Activated T-helper 2 cell treated with anti-CD3 and anti-CD28 coated beads, Interferon-gamma antibody, Interleukin-2, Interleukin-4, amounts not matched to agents 10 μg/mL and 5 μg/mL and 100 μg/mL, durations not matched to agents 14 hours and 24 hours and 36 hours (primary cell): ENCODE measurements around the gene UFD1. TPM values are rescaled to one million over a fixed set of nuclear protein-coding genes. Genes with fewer than 3 reads are reported as not detected.
"Not testable (repeated sequence)": the region's sequence is repeated elsewhere in the genome, so short reads cannot be mapped to it uniquely, and the experiment has no call there.

Experiments used
- DNase-seq: peaks from one replicate; pipeline ENCODE4 v3.0.0; 2021; ENCODE audit warnings: low spot score
- H3K27ac Mint-ChIP-seq: one replicate; pipeline ENCODE4 v1.8.0; 2021; ENCODE audit warnings: mixed read lengths
- H3K27me3 Mint-ChIP-seq: one replicate; pipeline ENCODE4 v1.8.0; 2021; ENCODE audit warnings: low read depth, mixed read lengths
- H3K36me3 Mint-ChIP-seq: one replicate; pipeline ENCODE4 v1.8.0; 2021; ENCODE audit warnings: low read depth, mixed read lengths
- H3K4me1 Mint-ChIP-seq: one replicate; pipeline ENCODE4 v1.8.0; 2021; ENCODE audit warnings: low read depth, mixed read lengths
- H3K4me3 Mint-ChIP-seq: one replicate; pipeline ENCODE4 v1.8.0; 2021; ENCODE audit warnings: low read depth, mild to moderate bottlenecking, moderate library complexity, mixed read lengths
- H3K9me3 Mint-ChIP-seq: one replicate; pipeline ENCODE4 v1.8.0; 2021; ENCODE audit warnings: mixed read lengths
- intact Hi-C: fragments of 100-400 bp; cut with micrococcal nuclease; formaldehyde crosslinking; loops from one replicate; pipeline ENCODE4 v1.15.1; 2023
- total RNA-seq: library from RNA; stranded (reverse); gene quantifications from 2 replicates; pipeline ENCODE4 v1.2.3, GENCODE V29; 2022

UFD1 gene
- total RNA-seq, 1 donor from 2014 or later: 103 TPM

DNA sequence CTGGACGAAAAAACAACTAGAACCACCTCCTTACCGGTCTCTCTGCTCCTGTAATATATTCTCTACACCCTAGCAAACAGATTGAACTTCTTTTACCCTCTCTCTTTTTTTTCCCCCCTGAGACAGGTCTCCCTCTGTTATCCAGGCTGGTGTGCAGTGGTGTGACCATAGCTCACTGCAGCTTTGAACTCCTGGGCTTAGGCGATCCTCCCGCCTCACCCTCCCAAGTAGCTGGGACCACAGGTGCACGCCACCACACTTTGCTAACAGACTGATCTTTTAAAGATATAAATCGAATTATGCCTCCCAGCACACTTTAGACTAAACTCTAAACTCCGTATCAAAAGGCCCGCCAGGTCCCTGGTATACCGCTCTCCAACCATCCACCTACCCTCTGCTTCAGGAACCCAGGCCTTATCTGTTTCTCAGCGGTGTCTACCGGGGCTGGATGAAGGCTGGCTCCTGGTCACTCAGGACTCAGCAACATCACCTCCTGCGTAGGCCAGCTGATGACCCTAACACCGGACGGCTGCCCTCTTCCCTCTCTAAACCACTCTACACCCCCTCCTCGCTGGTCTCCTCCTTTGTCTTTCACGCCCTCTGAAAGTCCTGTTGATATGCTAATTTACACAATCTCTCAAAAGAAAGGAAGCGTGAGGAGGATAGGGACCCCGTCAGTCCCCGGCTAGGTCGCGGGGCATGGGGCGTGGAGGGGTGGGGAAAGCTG is 32.2 kb downstream of the UFD1 start:
- Mint-ChIP-seq H3K4me1 (peaks cover 33% of the 10 kb centered on the region), H3K36me3 (peaks cover 66% of the 10 kb centered on the region), H3K27ac (peak overlapping the region; percentile 85), H3K9me3 (no peaks in the 10 kb centered on the region), H3K4me3 (peak overlapping the region; percentile 99), H3K27me3 (no peaks in the 10 kb centered on the region)
- DNase-seq: no peak
- intact Hi-C loops: loop anchor here (1.0 to 2.0 kb wide), 2 partner anchors 14 to 33 kb away; partner anchors contain the start of genes CDC45, MRPL40 and UFD1

DNA sequence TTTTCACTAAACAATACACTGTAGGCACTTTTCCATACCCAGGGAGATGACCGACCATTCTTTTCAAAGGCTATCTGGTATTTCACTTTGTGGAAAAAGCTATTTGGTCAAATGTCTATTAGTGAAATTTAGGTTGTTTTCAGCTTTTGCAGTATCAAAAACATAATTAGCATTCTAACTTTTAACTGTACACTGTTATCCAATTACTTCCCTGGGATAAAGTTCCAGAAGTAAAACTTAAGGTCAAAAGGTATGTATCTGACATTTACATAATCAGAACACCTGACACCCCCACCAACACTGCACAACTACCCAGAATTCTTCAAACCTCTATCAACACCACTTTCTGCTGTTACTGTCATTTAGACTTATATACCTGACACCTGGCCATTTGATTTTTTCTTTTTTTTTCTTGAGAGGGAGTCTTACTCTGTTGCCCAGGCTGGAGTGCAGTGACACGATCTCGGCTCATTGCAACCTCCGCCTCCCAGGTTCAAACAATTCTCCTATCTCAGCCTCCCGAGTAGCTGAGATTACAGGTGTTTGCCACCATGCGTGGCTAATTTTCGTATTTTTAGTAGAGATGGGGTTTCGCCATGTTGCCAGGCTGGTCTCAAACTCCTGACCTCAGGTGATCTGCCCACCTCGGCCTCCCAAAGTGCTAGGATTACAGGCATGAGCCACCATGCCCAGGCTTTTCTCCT is 33.6 kb downstream of the UFD1 start:
- Mint-ChIP-seq H3K36me3 (peaks cover 65% of the 10 kb centered on the region), H3K27ac (peak overlapping the region; percentile 55), H3K4me3 (peak overlapping the region; percentile 38), H3K4me1 (peaks cover 33% of the 10 kb centered on the region)
- intact Hi-C loops, H3K27me3 Mint-ChIP-seq, H3K9me3 Mint-ChIP-seq, DNase-seq: not testable (repeated sequence)

DNA sequence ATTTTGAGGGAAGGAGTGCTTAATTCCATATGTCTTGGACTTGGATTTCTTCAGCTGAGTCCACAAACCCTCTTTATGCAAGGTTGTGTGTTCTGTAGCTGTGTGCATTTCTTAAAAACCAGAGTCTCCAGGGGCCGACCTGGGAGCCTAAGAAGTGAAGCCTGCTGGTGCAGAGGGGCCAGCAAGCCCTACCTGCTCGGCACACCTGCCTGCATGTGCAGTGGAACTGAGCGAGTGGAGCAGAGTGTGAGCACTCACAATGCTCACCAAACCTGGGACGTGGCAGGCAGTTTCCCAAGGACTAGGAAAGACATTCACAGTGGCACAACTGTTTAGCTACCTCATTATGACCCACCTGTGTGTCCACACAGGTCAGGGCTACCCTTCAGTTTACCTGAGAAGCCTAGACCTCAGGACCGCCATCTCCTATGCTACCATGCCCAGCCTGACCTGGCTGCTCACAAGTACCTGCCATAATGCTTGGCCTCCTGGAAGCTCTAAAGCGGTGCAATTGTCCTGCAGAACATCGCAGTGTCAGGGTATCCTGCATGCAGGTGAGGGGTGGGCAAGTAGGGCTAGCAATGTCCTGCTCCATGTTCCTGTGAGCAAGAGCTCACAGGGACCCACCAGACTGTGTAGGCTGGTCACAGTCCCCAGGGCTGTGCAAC is 35.3 kb downstream of the UFD1 start:
- no peak for DNase-seq
- Mint-ChIP-seq H3K27me3 (no peaks in the 10 kb centered on the region), H3K9me3 (no peaks in the 10 kb centered on the region), H3K4me3 (no peak overlapping the region), H3K4me1 (peaks cover 23% of the 10 kb centered on the region), H3K36me3 (peaks cover 55% of the 10 kb centered on the region), H3K27ac (no peak overlapping the region)
- intact Hi-C loops: no loop called here

DNA sequence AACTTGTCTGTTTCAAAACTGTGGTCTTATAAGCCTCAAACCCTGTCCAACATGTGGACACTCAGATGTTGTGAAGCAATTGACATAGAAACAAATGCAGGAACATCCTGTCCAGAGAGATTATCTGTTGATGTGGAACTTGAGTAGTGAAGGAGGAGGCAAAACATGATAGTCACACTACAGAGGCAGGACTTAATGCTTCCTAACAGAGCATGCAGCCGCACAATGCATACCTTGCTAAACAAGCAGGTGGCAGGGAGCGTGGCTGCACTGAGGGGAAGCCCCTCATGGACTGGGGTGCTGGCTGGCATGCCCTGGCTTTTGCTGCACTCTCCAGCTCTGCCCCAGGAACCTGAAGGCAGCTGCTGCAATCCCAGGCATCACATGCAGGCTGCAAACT is 36.8 kb downstream of the UFD1 start:
- intact Hi-C loops: no loop called here
- DNase-seq: no peak
- Mint-ChIP-seq H3K36me3 (peaks cover 58% of the 10 kb centered on the region), H3K4me1 (peaks cover 23% of the 10 kb centered on the region), H3K9me3 (no peaks in the 10 kb centered on the region), H3K27ac (no peak overlapping the region), H3K4me3 (no peak overlapping the region), H3K27me3 (no peaks in the 10 kb centered on the region)

DNA sequence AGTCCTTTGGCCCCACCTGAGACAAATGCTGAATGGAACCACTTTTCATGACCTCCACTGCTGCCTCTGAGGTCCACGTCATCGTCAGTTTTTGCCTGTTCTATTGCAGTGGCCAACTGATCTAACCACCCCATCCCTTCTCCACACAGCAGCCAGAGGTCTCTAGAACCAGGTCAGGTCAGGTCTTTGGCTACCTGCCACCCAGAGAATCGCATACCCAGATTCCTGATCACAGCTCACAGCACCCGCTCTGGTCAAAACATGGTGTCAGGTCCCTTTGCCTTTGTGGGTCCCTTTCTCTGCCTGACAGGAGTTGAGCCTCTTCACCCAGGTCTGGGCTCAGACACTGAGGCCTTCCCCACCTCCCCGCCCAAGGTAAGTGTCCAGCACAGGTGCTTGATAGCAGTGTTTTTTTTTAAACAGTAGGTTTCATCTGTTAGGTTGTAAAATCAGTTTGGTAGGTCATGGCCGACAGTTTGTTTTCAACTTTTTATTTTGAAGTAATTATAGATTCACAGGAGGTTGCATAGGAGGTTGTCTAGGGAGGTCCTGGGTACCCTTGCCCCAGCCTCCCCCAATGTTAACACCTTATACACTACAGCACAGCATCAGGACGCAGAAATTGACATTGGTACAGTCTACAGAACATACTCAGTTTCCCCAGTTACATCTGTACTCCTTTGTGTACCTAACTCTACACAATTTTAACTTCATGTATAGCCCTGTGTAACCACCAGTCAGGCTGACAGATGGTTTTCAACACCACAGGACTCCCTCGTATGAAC is 38.4 kb downstream of the UFD1 start:
- Mint-ChIP-seq H3K27me3 (no peaks in the 10 kb centered on the region), H3K4me3 (no peak overlapping the region), H3K4me1 (peaks cover 13% of the 10 kb centered on the region), H3K9me3 (no peaks in the 10 kb centered on the region), H3K36me3 (peaks cover 54% of the 10 kb centered on the region), H3K27ac (peak overlapping the region; percentile 38)
- no peak for DNase-seq
- intact Hi-C loops: no loop called here

DNA sequence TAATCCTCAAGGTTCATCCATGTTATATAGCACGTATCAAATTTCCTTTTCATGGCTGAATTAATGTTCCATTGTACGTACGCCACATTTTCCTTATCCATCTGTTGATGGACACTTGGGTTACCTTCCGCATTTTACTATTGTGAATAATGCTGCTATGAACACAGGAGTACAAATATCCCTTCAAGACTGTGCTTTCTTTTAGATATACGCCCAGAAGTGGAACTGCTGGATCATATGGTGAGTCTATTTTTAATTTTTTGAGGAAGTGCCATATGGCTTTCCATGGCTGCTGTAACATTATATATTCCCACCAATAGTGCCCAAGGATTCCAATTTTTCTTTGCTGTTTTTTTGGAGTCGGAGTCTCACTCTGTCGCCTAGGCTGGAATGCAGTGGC is 40.7 kb downstream of the UFD1 start:
- Mint-ChIP-seq H3K4me3 (no peak overlapping the region), H3K4me1 (peaks cover 11% of the 10 kb centered on the region), H3K27me3 (no peaks in the 10 kb centered on the region), H3K9me3 (no peaks in the 10 kb centered on the region), H3K36me3 (peaks cover 53% of the 10 kb centered on the region), H3K27ac (peak overlapping the region; percentile 15)
- intact Hi-C loops: no loop called here
- no peak for DNase-seq

DNA sequence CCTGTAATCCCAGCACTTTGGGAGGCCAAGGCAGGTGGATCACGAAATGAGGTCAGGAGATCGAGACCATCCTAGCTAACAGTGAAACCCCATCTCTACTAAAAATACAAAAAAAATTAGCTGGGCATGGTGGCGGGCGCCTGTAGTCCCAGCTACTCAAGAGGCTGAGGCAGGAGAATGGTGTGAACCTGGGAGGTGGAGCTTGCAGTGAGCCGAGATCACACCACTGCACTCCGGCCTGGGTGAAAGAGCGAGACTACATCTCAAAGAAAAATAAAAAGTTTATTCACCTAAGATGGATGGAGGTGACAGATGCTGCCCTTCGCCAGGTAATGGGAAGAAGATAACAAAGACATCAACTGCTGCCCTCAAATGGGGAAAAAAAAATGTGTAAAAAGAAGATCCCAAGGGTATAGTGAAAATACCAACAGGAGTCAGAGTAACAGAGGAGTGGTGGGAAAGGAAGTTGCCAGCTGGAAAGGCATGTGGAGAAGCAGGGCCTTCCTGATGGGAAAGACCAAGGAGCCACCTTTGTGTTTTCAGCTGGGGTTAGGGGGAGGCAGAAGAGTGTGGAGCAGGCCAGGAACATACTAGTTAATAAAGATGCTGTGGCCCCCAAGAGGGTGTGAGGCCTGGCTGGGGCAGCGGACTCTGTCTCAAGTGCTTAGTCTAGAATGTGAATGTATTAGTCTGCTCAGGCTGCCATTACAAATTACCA is 42.4 kb downstream of the UFD1 start:
- H3K4me3 Mint-ChIP-seq, H3K27ac Mint-ChIP-seq, H3K9me3 Mint-ChIP-seq, H3K27me3 Mint-ChIP-seq, DNase-seq, intact Hi-C loops: not testable (repeated sequence)
- Mint-ChIP-seq H3K36me3 (peaks cover 45% of the 10 kb centered on the region), H3K4me1 (peaks cover 14% of the 10 kb centered on the region)

DNA sequence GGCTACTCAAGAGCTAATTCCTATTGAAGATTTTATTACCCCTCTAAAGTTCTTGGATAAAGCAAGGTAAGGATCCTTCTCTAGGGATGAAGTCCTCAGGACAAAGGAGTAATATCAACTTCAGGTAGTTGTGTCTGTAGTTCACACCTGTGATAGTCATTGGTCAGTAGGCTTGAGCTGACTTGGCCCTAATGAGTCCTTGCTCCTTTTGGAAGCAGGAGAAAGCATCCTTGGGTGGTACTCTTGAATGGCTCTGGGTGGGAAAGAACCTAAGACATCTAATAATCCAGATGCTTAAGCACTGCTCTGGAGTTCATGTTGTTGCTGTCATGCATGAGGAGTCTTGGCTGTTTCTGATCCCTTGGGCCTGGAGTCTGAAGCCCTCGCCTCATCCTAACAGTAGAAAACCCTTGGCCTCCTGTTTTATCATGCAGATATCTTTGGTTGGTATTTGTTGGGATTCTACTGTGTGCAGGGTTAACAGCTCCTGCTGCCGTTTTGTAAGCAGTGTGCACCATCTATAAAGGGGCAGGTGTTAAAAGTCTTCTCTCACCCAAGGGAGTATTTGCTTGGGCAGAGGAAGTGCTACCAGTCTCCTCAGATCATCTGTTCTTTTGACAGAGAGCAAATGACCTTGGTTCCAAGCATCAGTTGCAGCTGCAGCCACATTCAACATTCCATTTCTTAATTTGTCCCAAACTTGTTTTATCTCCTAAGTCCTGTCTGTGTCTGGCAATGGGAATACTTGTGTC is 44.0 kb downstream of the UFD1 start:
- H3K4me1 Mint-ChIP-seq: peaks cover 19% of the 10 kb centered on the region
- no peak overlapping the region for H3K27ac Mint-ChIP-seq
- DNase-seq: no peak
- peaks cover 42% of the 10 kb centered on the region for H3K36me3 Mint-ChIP-seq
- H3K9me3 Mint-ChIP-seq: no peaks in the 10 kb centered on the region
- H3K27me3 Mint-ChIP-seq: no peaks in the 10 kb centered on the region
- no peak overlapping the region for H3K4me3 Mint-ChIP-seq
- intact Hi-C loops: loop anchor here (5.0 kb wide), 1 partner anchor 143 kb away; the partner anchor contains the start of gene CLTCL1

DNA sequence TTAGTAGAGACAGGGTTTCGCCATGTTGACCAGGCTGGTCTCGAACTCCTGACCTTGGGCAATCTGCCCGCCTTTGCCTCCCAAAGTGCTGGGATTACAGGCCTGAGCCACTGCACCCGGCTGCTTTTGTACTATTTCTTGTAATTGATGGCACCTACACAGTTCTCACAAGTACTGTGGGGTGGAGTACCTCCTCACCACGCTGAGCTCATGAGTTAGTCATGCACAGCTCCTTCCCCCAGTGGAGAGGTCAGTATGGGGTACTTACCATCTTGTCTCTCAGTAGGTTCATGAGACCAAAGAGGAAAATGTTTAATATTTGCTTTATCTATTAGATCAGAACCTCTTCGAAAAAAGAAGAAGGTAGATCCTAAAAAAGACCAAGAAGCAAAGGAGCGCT is 44.6 kb downstream of the UFD1 start:
- H3K27ac Mint-ChIP-seq: peak overlapping the region; percentile 1
- intact Hi-C loops: loop anchor here (5.0 kb wide), 1 partner anchor 142 kb away; the partner anchor contains the start of gene CLTCL1
- H3K4me1 Mint-ChIP-seq: peaks cover 25% of the 10 kb centered on the region
- H3K4me3 Mint-ChIP-seq: peak overlapping the region; percentile 49
- no peaks in the 10 kb centered on the region for H3K9me3 Mint-ChIP-seq
- no peaks in the 10 kb centered on the region for H3K27me3 Mint-ChIP-seq
- no peak for DNase-seq
- peaks cover 48% of the 10 kb centered on the region for H3K36me3 Mint-ChIP-seq

DNA sequence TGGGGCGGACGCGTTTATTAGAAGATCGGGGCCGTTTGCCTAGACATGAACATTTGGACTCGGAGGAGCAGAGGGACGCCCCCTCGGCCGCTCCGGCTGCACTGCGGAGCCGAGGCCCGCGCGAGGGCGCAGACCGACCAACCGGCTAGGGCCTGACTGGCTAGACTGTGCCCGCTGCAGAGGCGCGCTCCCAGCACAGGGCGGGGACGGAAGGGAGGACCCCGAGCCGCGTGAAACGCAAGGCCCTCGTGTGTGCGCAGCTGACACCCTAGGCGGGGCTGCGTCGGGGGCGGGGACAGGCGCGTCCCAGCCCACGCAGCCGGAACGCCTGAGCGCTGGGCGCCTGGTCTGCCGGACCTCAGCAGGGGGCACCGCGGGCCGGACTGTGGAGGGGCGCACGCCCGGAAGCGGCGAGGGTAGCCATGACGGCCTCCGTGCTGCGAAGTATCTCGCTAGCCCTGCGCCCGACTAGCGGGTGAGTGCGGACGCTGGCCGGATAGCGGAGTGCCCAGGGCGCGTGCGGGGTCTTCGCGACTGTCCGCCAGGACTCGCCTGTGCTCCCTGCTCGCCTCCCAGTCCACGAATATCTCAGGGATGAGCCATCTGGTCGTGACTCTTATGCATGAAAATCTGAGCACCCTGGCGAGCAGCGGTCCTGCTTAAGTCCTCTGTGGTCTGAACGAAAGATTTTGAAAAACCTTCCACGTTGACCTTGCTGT is 46.7 kb downstream of the UFD1 start, which contains the start of gene MRPL40:
Gene MRPL40, plus strand, starts transcription at position 413 of the 719 bp plus-strand sequence. Its CDS starts 10 bp downstream, at position 423.
- peak; percentile 86 for DNase-seq
- intact Hi-C loops: loop anchor here (1.0 to 5.0 kb wide), 3 partner anchors 15 to 140 kb away; partner anchors contain the start of genes C22orf39, CDC45, CLTCL1 and UFD1
- peaks cover 54% of the 10 kb centered on the region for H3K36me3 Mint-ChIP-seq
- H3K9me3 Mint-ChIP-seq: no peaks in the 10 kb centered on the region
- no peaks in the 10 kb centered on the region for H3K27me3 Mint-ChIP-seq
- H3K27ac Mint-ChIP-seq: peak within 1 kb of the TSS; percentile 92
- peak within 1 kb of the TSS; percentile 89 for H3K4me3 Mint-ChIP-seq
- H3K4me1 Mint-ChIP-seq: peaks cover 35% of the 10 kb centered on the region
